Smooth muscle cell (in vitro differentiated cells): ENCODE data around the gene SDR42E1. TPM values are rescaled to one million over a fixed set of nuclear protein-coding genes. Genes with fewer than 3 reads are reported as not detected.

Source experiments
- DNase-seq: peaks from one replicate; lab custom pipeline; 2025; ENCODE audit not compliant: unreplicated experiment; lab: John Stamatoyannopoulos, UW
- H2AFZ ChIP-seq: fragments of 200-600 bp; sonication (generic); 2 replicates; pipeline ENCODE4 v1.6.0; 2016; ENCODE audit warnings: antibody characterized with exemption, low read depth, mild to moderate bottlenecking
- H3F3A ChIP-seq: fragments of 200-600 bp; sonication (generic); 2 replicates; pipeline ENCODE4 v1.6.0; 2017; ENCODE audit warnings: antibody characterized with exemption, low read depth
- H3K27ac ChIP-seq: fragments of 200-600 bp; sonication (generic); 2 replicates; pipeline ENCODE4 v1.5.1; 2016; ENCODE audit warnings: low read depth, mild to moderate bottlenecking
- H3K27me3 ChIP-seq: fragments of 200-600 bp; sonication (generic); 2 replicates; pipeline ENCODE4 v1.6.1; 2016; ENCODE audit warnings: low read depth, mild to moderate bottlenecking
- H3K36me3 ChIP-seq: fragments of 200-600 bp; sonication (generic); 2 replicates; pipeline ENCODE4 v1.5.1; 2016; ENCODE audit warnings: low read depth
- H3K4me1 ChIP-seq: fragments of 200-600 bp; sonication (generic); 2 replicates; pipeline ENCODE4 v1.5.1; 2016; ENCODE audit warnings: low read depth
- H3K4me2 ChIP-seq: fragments of 200-600 bp; sonication (generic); 2 replicates; pipeline ENCODE4 v1.6.0; 2016; ENCODE audit warnings: mild to moderate bottlenecking
- H3K4me3 ChIP-seq: fragments of 200-600 bp; sonication (generic); 2 replicates; pipeline ENCODE4 v1.5.1; 2016; ENCODE audit warnings: mild to moderate bottlenecking
- H3K79me2 ChIP-seq: fragments of 200-600 bp; sonication (generic); 2 replicates; pipeline ENCODE4 v1.6.0; 2016; ENCODE audit warnings: low read depth, mild to moderate bottlenecking
- H3K9ac ChIP-seq: fragments of 200-600 bp; sonication (generic); 2 replicates; pipeline ENCODE4 v1.6.0; 2016; ENCODE audit warnings: low read depth
- H3K9me3 ChIP-seq: fragments of 200-600 bp; sonication (generic); replicated peaks from 2 replicates; pipeline ENCODE4 v1.5.1; 2016; ENCODE audit warnings: low read depth
- H4K20me1 ChIP-seq: fragments of 200-600 bp; sonication (generic); 2 replicates; pipeline ENCODE4 v1.6.0; 2016; ENCODE audit warnings: low read depth
- WGBS: methylation state at CpG from one replicate; pipeline ENCODE4 v1.1.7; 2016; ENCODE audit warnings: low lambda C conversion rate; 5-methylcytosine and 5-hydroxymethylcytosine counted together
- polyA plus RNA-seq: library from polyadenylated mRNA; unstranded; fragments of >200 nt; fragmentation: Nextera tagmentation; extraction: Ambion mirVana; gene quantifications from 2 replicates; pipeline ENCODE4 v1.2.1, GENCODE V29; 2016
- total RNA-seq: library from RNA; depleted of rRNA; stranded (reverse); fragments of >200 nt; gene quantifications from 2 replicates; pipeline ENCODE4 v1.2.3, GENCODE V29; 2014
- TF ChIP-seq, protein P1 (sequence below): fragments of 200-600 bp; sonication (generic); IDR thresholded peaks from 2 replicates; pipeline ENCODE4 v1.5.1; 2017; ENCODE audit warnings: borderline replicate concordance, mild to moderate bottlenecking, antibody characterized with exemption; ENCODE audit not compliant: insufficient read depth, poor library complexity, severe bottlenecking

Gene SDR42E1
- total and polyA plus RNA-seq, 2 experiments from 2014 or later, result not detected

DNA sequence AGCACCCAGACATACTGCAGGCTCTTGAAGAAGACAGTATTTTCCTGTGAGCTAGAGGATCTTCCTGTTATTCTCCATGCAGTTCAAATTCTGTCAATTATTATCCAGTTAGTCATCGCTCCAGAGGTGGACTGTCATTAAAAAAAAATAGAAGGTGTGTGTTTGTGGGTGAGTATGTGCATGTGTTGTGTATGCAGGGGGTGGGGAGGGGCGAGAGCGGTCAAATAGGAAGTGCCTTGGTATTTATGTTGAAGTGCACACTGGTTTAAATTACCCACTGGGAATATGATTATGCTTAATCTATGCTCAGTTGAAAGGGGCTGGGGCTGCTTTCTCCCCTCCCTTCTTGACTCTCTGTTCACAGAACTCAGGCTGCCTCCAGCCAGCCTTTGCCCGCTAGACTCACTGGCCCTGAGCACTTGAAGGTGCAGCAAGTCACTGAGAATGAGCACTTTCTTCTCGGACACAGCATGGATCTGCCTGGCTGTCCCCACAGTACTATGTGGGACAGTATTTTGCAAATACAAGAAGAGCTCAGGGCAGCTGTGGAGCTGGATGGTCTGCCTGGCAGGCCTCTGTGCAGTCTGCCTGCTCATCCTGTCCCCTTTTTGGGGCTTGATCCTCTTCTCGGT lies 23.8 kb upstream of the SDR42E1 start, which contains the start of gene HSD17B2:
TSS of gene HSD17B2 (plus strand) at position 273 of the 632 bp plus-strand sequence. CDS start at position 445, 172 bp downstream.
- H3K79me2 ChIP-seq, result no peaks in the 10 kb centered on the region
- H3K4me2 ChIP-seq, result peak within 1 kb of the TSS; percentile 79
- H3K36me3 ChIP-seq, result no peaks in the 10 kb centered on the region
- H3K9ac ChIP-seq, result no peak within 1 kb of the TSS
- no peaks in the 10 kb centered on the region for H3K9me3 ChIP-seq
- H2AFZ ChIP-seq, result no peak within 1 kb of the TSS
- peaks cover 9% of the 10 kb centered on the region for H3K4me1 ChIP-seq
- H4K20me1 ChIP-seq, result no peaks in the 10 kb centered on the region
- H3F3A ChIP-seq, result no peaks in the 10 kb centered on the region
- DNase-seq, result no peak
- WGBS, result 80% methylated on average over 6 of the region's 6 CpGs
- TF ChIP-seq, protein P1, sequence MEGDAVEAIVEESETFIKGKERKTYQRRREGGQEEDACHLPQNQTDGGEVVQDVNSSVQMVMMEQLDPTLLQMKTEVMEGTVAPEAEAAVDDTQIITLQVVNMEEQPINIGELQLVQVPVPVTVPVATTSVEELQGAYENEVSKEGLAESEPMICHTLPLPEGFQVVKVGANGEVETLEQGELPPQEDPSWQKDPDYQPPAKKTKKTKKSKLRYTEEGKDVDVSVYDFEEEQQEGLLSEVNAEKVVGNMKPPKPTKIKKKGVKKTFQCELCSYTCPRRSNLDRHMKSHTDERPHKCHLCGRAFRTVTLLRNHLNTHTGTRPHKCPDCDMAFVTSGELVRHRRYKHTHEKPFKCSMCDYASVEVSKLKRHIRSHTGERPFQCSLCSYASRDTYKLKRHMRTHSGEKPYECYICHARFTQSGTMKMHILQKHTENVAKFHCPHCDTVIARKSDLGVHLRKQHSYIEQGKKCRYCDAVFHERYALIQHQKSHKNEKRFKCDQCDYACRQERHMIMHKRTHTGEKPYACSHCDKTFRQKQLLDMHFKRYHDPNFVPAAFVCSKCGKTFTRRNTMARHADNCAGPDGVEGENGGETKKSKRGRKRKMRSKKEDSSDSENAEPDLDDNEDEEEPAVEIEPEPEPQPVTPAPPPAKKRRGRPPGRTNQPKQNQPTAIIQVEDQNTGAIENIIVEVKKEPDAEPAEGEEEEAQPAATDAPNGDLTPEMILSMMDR, result no peak
- peak within 1 kb of the TSS; percentile 82 for H3K27ac ChIP-seq
- H3K27me3 ChIP-seq, result no peaks in the 10 kb centered on the region
- peak within 1 kb of the TSS; percentile 46 for H3K4me3 ChIP-seq

DNA sequence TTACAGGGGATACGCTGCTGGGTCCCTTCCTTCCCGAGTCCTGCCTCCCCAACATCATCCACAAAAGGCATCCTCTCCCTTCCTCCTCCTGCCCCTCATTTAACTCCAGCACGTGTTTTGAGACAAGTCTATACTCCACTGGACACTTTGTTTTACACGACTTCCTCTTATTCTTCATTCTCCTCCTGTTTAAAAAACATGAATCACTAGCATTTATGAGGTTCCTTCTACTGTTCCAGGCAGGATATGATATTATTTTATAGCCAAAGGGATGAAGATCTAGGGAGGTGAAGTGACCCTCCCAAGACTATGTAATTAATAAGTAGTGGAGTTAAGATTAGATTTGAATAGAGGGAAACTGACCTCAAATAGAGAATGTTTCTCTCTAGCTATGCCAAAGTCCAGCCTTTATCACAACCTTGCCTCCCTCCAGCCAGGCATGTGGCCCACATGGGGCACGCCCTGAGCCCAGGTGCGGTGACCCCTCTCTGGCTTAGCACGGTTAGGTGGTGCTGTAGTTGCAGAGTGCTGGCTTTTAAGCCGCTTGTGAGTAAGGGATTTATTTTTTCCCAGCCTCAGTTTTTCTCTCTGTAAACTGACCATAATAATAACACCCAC lies 22.5 kb upstream of the SDR42E1 start:
- Histone ChIP-seq H4K20me1 (no peaks in the 10 kb centered on the region), H3F3A (no peaks in the 10 kb centered on the region), H3K9me3 (no peaks in the 10 kb centered on the region), H3K9ac (no peak overlapping the region), H2AFZ (no peak overlapping the region), H3K4me3 (no peak overlapping the region), H3K36me3 (no peaks in the 10 kb centered on the region), H3K4me2 (no peak overlapping the region), H3K79me2 (no peaks in the 10 kb centered on the region), H3K27ac (no peak overlapping the region), H3K27me3 (no peaks in the 10 kb centered on the region), H3K4me1 (peaks cover 9% of the 10 kb centered on the region)
- 89% methylated on average over 8 of the region's 8 CpGs for WGBS
- TF ChIP-seq, protein P1, result no peak
- no peak for DNase-seq

DNA sequence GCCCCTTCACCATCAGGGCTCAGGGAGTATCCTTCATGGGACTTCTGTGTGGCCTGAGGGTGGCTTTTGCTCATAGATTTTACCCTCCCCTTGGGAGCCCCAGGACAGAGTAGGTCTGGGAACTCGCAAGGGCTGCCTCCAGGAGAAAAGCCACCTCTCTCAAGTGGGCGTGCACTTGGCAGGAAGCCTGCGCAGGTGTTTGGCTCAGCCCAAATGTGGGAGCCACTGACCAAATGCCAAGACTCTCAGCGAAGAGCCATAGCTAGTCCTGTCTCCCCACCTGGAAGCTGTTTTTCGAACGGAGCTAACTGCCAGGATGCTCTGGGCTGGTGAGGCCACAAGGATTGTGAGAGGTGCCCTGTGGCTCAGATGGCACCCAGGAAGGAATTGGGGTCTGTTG lies 21.7 kb upstream of the SDR42E1 start:
- Histone ChIP-seq H3K27ac (no peak overlapping the region), H3K36me3 (no peaks in the 10 kb centered on the region), H3K9ac (no peak overlapping the region), H3K79me2 (no peaks in the 10 kb centered on the region), H3K27me3 (no peaks in the 10 kb centered on the region), H4K20me1 (no peaks in the 10 kb centered on the region), H3K4me3 (no peak overlapping the region), H3F3A (no peaks in the 10 kb centered on the region), H3K9me3 (no peaks in the 10 kb centered on the region), H3K4me1 (peaks cover 6% of the 10 kb centered on the region), H3K4me2 (no peak overlapping the region), H2AFZ (no peak overlapping the region)
- 91% methylated on average over 6 of the region's 6 CpGs for WGBS
- TF ChIP-seq, protein P1, result no peak
- no peak for DNase-seq
